GM23338 (cell line): ENCODE measurements around the gene PPP1CB. TPM values are rescaled to one million over a fixed set of nuclear protein-coding genes. Genes with fewer than 3 reads are reported as not detected.

Source experiments
- ATAC-seq: fragments of 200-7000 bp; cut with Tn5 transposase; 3 replicates; pipeline ENCODE4 v1.9.1; 2020
- DNase-seq: peaks from one replicate; pipeline ENCODE4 v3.0.0-alpha.2; 2015; ENCODE audit warnings: low spot score
- H2AFZ ChIP-seq: fragments of 200-600 bp; sonication (generic); 2 replicates; pipeline ENCODE4 v1.8.0; 2016; ENCODE audit warnings: antibody characterized with exemption, mild to moderate bottlenecking, moderate library complexity
- H3F3A ChIP-seq: fragments of 200-600 bp; sonication (generic); replicated peaks from 2 replicates; pipeline ENCODE4 v1.8.0; 2017; ENCODE audit warnings: antibody characterized with exemption, mixed run types, low read depth
- H3K27ac ChIP-seq: fragments of 200-600 bp; sonication (generic); 2 replicates; pipeline ENCODE4 v1.6.1; 2016; ENCODE audit warnings: low read depth
- H3K27me3 ChIP-seq: fragments of 200-600 bp; sonication (generic); 2 replicates; pipeline ENCODE4 v1.8.0; 2016; ENCODE audit warnings: mild to moderate bottlenecking, mixed run types, moderate library complexity; ENCODE audit not compliant: insufficient read depth
- H3K36me3 ChIP-seq: fragments of 200-600 bp; sonication (generic); 2 replicates; pipeline ENCODE4 v1.8.0; 2016; ENCODE audit warnings: mild to moderate bottlenecking; ENCODE audit not compliant: insufficient read depth
- H3K4me1 ChIP-seq: fragments of 200-600 bp; sonication (generic); 2 replicates; pipeline ENCODE4 v1.8.0; 2016; ENCODE audit warnings: mild to moderate bottlenecking, moderate library complexity; ENCODE audit not compliant: insufficient read depth
- H3K4me2 ChIP-seq: fragments of 200-600 bp; sonication (generic); 2 replicates; pipeline ENCODE4 v1.7.1; 2017; ENCODE audit warnings: mixed run types
- H3K4me3 ChIP-seq: fragments of 200-600 bp; sonication (generic); 2 replicates; pipeline ENCODE4 v1.6.1; 2016; ENCODE audit warnings: mixed run types
- H3K79me2 ChIP-seq: fragments of 200-600 bp; sonication (generic); replicated peaks from 2 replicates; pipeline ENCODE4 v1.8.0; 2017; ENCODE audit warnings: mild to moderate bottlenecking; ENCODE audit not compliant: insufficient read depth
- H3K9me2 ChIP-seq: fragments of 200-600 bp; sonication (generic); 2 replicates; pipeline ENCODE4 v1.8.0; 2017; ENCODE audit not compliant: insufficient read depth
- H4K20me1 ChIP-seq: fragments of 200-600 bp; sonication (generic); replicated peaks from 2 replicates; pipeline ENCODE4 v1.8.0; 2017; ENCODE audit warnings: mild to moderate bottlenecking; ENCODE audit not compliant: insufficient read depth
- H3K27ac Mint-ChIP-seq: 2 replicates; pipeline ENCODE4 v1.8.0; 2020; ENCODE audit warnings: inconsistent platforms, mild to moderate bottlenecking, moderate library complexity, mixed read lengths
- H3K27me3 Mint-ChIP-seq: 3 replicates; pipeline ENCODE4 v1.8.0; 2022; ENCODE audit warnings: low read depth, mild to moderate bottlenecking, moderate library complexity, mixed read lengths, inconsistent platforms; ENCODE audit not compliant: insufficient read depth, poor library complexity
- H3K36me3 Mint-ChIP-seq: 3 replicates; pipeline ENCODE4 v1.8.0; 2021; ENCODE audit warnings: low read depth, mild to moderate bottlenecking, inconsistent platforms, moderate library complexity, mixed read lengths
- H3K4me1 Mint-ChIP-seq: 3 replicates; pipeline ENCODE4 v1.8.0; 2020; ENCODE audit warnings: mild to moderate bottlenecking, inconsistent platforms, mixed read lengths
- H3K4me3 Mint-ChIP-seq: 3 replicates; pipeline ENCODE4 v1.8.0; 2021; ENCODE audit warnings: moderate library complexity, mild to moderate bottlenecking, inconsistent platforms, mixed read lengths
- H3K9me3 Mint-ChIP-seq: 3 replicates; pipeline ENCODE4 v1.8.0; 2020; ENCODE audit warnings: moderate library complexity, mild to moderate bottlenecking, inconsistent platforms, mixed read lengths
- CREB1 ChIP-seq: fragments of 250-450 bp; sonication (Bioruptor Pico); IDR thresholded peaks from 2 replicates; pipeline ENCODE4 v1.5.0; 2020; ENCODE audit warnings: low read depth, mild to moderate bottlenecking, moderate library complexity
- CTCF ChIP-seq, 2 experiments: fragments of 200-600 bp in 1 of 2; sonication (generic) in 1 of 2; conservative IDR thresholded peaks; 2 replicates each; pipeline versions ENCODE4 v1.5.1 to v1.6.1; 2016 to 2017; ENCODE audit warnings: antibody characterized with exemption in 2 of 2, low read depth in 2 of 2, mild to moderate bottlenecking in 2 of 2, moderate library complexity in 1 of 2
- POLR2AphosphoS5 ChIP-seq: IDR thresholded peaks from 2 replicates; pipeline ENCODE4 v1.6.1; 2016; ENCODE audit warnings: antibody characterized with exemption, low read depth
- REST ChIP-seq: IDR thresholded peaks from one replicate; pipeline ENCODE4 v1.6.1; 2018; ENCODE audit warnings: antibody characterized with exemption; ENCODE audit not compliant: unreplicated experiment
- STAT1 ChIP-seq: IDR thresholded peaks from one replicate; pipeline ENCODE4 v1.6.1; 2016; ENCODE audit warnings: antibody characterized with exemption; ENCODE audit not compliant: unreplicated experiment
- ZNF331 ChIP-seq: fragments of 250-450 bp; sonication (Bioruptor Pico); IDR thresholded peaks from 2 replicates; pipeline ENCODE4 v1.5.0; 2020; ENCODE audit warnings: low read depth, mild to moderate bottlenecking, moderate library complexity
- ZNF462 ChIP-seq: fragments of 250-450 bp; sonication (Bioruptor Pico); IDR thresholded peaks from 2 replicates; pipeline ENCODE4 v1.5.0; 2020; ENCODE audit warnings: mild to moderate bottlenecking, moderate library complexity
- polyA plus RNA-seq: library from polyadenylated mRNA; unstranded; fragments of >200 nt; fragmentation: Nextera tagmentation; extraction: Ambion mirVana; gene quantifications from 2 replicates; pipeline ENCODE4 v1.2.1, GENCODE V29; 2016
- total RNA-seq: library from RNA; depleted of rRNA; stranded (reverse); fragments of >200 nt; shearing (Covaris generic); gene quantifications from 2 replicates; pipeline ENCODE4 v1.2.3, GENCODE V29; 2014

Gene PPP1CB
- total and polyA plus RNA-seq, 2 experiments from 2014 or later: 103 to 118 TPM

GRCh38 chr2:28702878-28703277, 48.8 kb upstream of the PPP1CB start (continued):
- TF ChIP-seq ZNF462 (CRISPR knock-in tag): no peak
- no peak for TF ChIP-seq ZNF331 (CRISPR knock-in tag)
- TF ChIP-seq CTCF (conservative IDR thresholded peaks at IDR 0.05; ENCODE audit: low read depth in 2 of 2): no peak

GRCh38 chr2:28704621-28705020, 47.0 kb upstream of the PPP1CB start:
- H3K9me2 ChIP-seq: no peaks in the 10 kb centered on the region
- H3K27me3 ChIP-seq: no peaks in the 10 kb centered on the region
- H3K4me3 ChIP-seq: no peak overlapping the region
- no peaks in the 10 kb centered on the region for H3K36me3 ChIP-seq
- Mint-ChIP-seq H3K27me3 (peaks cover 4% of the 10 kb centered on the region), H3K9me3 (peaks cover 20% of the 10 kb centered on the region), H3K4me1 (peaks cover 3% of the 10 kb centered on the region; the same call in 2 of the 3 replicates), H3K27ac (no peak overlapping the region), H3K36me3 (peaks cover 4% of the 10 kb centered on the region; the same call in 1 of the 3 replicates), H3K4me3 (no peak overlapping the region)
- ATAC-seq (no peak), DNase-seq (no peak)
- no peaks in the 10 kb centered on the region for H3F3A ChIP-seq
- no peaks in the 10 kb centered on the region for H3K79me2 ChIP-seq
- H3K4me1 ChIP-seq: no peaks in the 10 kb centered on the region
- no peak overlapping the region for H3K4me2 ChIP-seq
- TF ChIP-seq STAT1 (no peak), POLR2AphosphoS5 (no peak), ZNF331 (CRISPR knock-in tag) (no peak), CTCF (conservative IDR thresholded peaks at IDR 0.05; ENCODE audit: low read depth in 2 of 2) (no peak), CREB1 (CRISPR knock-in tag) (no peak), REST (no peak)
- no peak overlapping the region for H2AFZ ChIP-seq
- no peaks in the 10 kb centered on the region for H4K20me1 ChIP-seq
- no peak overlapping the region for H3K27ac ChIP-seq
